Liver (tissue), 9 donors: Measurements from ENCODE around the gene CYSRT1. TPM values are rescaled to one million over a fixed set of nuclear protein-coding genes. Genes with fewer than 3 reads are reported as not detected.

Source experiments
- DNase-seq: peaks from one replicate; pipeline ENCODE4 v3.0.0-alpha.2; 2017; ENCODE audit warnings: low spot score
- H3K27ac ChIP-seq, 2 donors: one replicate each; pipeline ENCODE4 v1.7.0; 2013; ENCODE audit warnings: inconsistent platforms in 2 of 2, low read length in 2 of 2, control low read depth in 1 of 2, low read depth in 1 of 2, mild to moderate bottlenecking in 1 of 2
- H3K27me3 ChIP-seq, 4 donors: one replicate each; pipeline versions ENCODE4 v1.6.1 to v1.7.0; 2013; ENCODE audit warnings: low read length in 3 of 4, inconsistent platforms in 1 of 4, mild to moderate bottlenecking in 1 of 4, moderate library complexity in 1 of 4; ENCODE audit not compliant: control insufficient read depth in 4 of 4, insufficient read depth in 4 of 4
- H3K36me3 ChIP-seq, 4 donors: one replicate each; pipeline versions ENCODE4 v1.6.1 to v1.7.0; 2013; ENCODE audit warnings: low read length in 3 of 4, mild to moderate bottlenecking in 3 of 4, low read depth in 1 of 4, moderate library complexity in 1 of 4; ENCODE audit not compliant: control insufficient read depth in 4 of 4, insufficient read depth in 3 of 4
- H3K4me1 ChIP-seq, 4 donors: one replicate each; pipeline versions ENCODE4 v1.6.1 to v1.7.0; 2013; ENCODE audit warnings: low read length in 3 of 4, mild to moderate bottlenecking in 3 of 4, moderate library complexity in 1 of 4; ENCODE audit not compliant: control insufficient read depth in 4 of 4, insufficient read depth in 4 of 4
- H3K4me3 ChIP-seq, 3 donors: one replicate each; pipeline versions ENCODE4 v1.6.1 to v1.7.0; 2013; ENCODE audit warnings: low read length in 3 of 3, control low read depth in 1 of 3, low read depth in 1 of 3, mild to moderate bottlenecking in 1 of 3
- H3K9ac ChIP-seq, 2 donors: one replicate each; pipeline ENCODE4 v1.7.0; 2013; ENCODE audit warnings: low read length in 2 of 2, mild to moderate bottlenecking in 2 of 2, moderate library complexity in 2 of 2, control low read depth in 1 of 2, low read depth in 1 of 2
- H3K9me3 ChIP-seq, 4 donors: one replicate each; pipeline versions ENCODE4 v1.6.1 to v1.7.0; 2013; ENCODE audit warnings: low read length in 3 of 4; ENCODE audit not compliant: control insufficient read depth in 4 of 4
- ATF3 ChIP-seq: IDR thresholded peaks from 2 replicates; pipeline ENCODE4 v1.6.1; 2016; ENCODE audit warnings: antibody characterized with exemption
- CTCF ChIP-seq: fragments of 150-350 bp; IDR thresholded peaks from 2 replicates; pipeline ENCODE4 v1.5.1; 2017; ENCODE audit warnings: improper control_type of control experiment, low read depth, low read length; ENCODE audit not compliant: missing input control
- EGR1 ChIP-seq, 2 donors: IDR thresholded peaks; 2 replicates each; pipeline ENCODE4 v1.6.1; 2016 to 2018; ENCODE audit warnings: antibody characterized with exemption in 2 of 2, low read depth in 2 of 2
- FOXA1 ChIP-seq: IDR thresholded peaks from 2 replicates; pipeline ENCODE4 v1.6.1; 2016; ENCODE audit warnings: antibody characterized with exemption
- FOXA2 ChIP-seq: IDR thresholded peaks from 2 replicates; pipeline ENCODE4 v1.6.1; 2016; ENCODE audit warnings: antibody characterized with exemption
- GABPA ChIP-seq, 2 donors: IDR thresholded peaks in 1 of 2; conservative IDR thresholded peaks in 1 of 2; 2 replicates each; pipeline ENCODE4 v1.6.1; 2016; ENCODE audit warnings: antibody characterized with exemption in 2 of 2, mild to moderate bottlenecking in 1 of 2, moderate library complexity in 1 of 2
- HNF4A ChIP-seq, 2 donors: conservative IDR thresholded peaks; 2 replicates each; pipeline ENCODE4 v1.6.1; 2016; ENCODE audit warnings: antibody characterized with exemption in 2 of 2, mild to moderate bottlenecking in 2 of 2
- HNF4G ChIP-seq: IDR thresholded peaks from 2 replicates; pipeline ENCODE4 v1.6.1; 2016; ENCODE audit warnings: antibody characterized with exemption
- JUND ChIP-seq, 2 donors: IDR thresholded peaks; 2 replicates each; pipeline ENCODE4 v1.6.1; 2016; ENCODE audit warnings: antibody characterized with exemption in 2 of 2
- MAX ChIP-seq: IDR thresholded peaks from 2 replicates; pipeline ENCODE4 v1.6.1; 2016; ENCODE audit warnings: antibody characterized with exemption
- NR2F2 ChIP-seq: IDR thresholded peaks from 2 replicates; pipeline ENCODE4 v1.6.1; 2016; ENCODE audit warnings: antibody characterized with exemption
- RAD21 ChIP-seq, 2 donors: IDR thresholded peaks; 2 replicates each; pipeline ENCODE4 v1.6.1; 2016; ENCODE audit warnings: antibody characterized with exemption in 2 of 2, mild to moderate bottlenecking in 2 of 2
- REST ChIP-seq: IDR thresholded peaks from 2 replicates; pipeline ENCODE4 v1.6.1; 2016; ENCODE audit warnings: antibody characterized with exemption, mild to moderate bottlenecking
- RXRA ChIP-seq, 2 donors: IDR thresholded peaks; 2 replicates each; pipeline ENCODE4 v1.6.1; 2017 to 2018; ENCODE audit warnings: antibody characterized with exemption in 2 of 2, mild to moderate bottlenecking in 1 of 2
- SP1 ChIP-seq: IDR thresholded peaks from 2 replicates; pipeline ENCODE4 v1.6.1; 2018; ENCODE audit warnings: antibody characterized with exemption, mild to moderate bottlenecking
- TAF1 ChIP-seq: conservative IDR thresholded peaks from 2 replicates; pipeline ENCODE4 v1.6.1; 2016; ENCODE audit warnings: antibody characterized with exemption, mild to moderate bottlenecking
- YY1 ChIP-seq: IDR thresholded peaks from 2 replicates; pipeline ENCODE4 v1.6.1; 2016; ENCODE audit warnings: antibody characterized with exemption, mild to moderate bottlenecking
- ZBTB33 ChIP-seq: IDR thresholded peaks from 2 replicates; pipeline ENCODE4 v1.6.1; 2016; ENCODE audit warnings: antibody characterized with exemption
- WGBS: extraction: QIAGEN DNeasy Blood & Tissue Kit; methylation state at CpG from one replicate; pipeline ENCODE4 v1.1.7; 2013; 5-methylcytosine and 5-hydroxymethylcytosine counted together
- polyA plus RNA-seq, 2 donors: library from polyadenylated mRNA; stranded (reverse) in 1 of 2; unstranded in 1 of 2; fragments of 200-250 nt in 1 of 2; fragments of >200 nt in 1 of 2; fragmentation: Nextera tagmentation in 1 of 2; extraction: Ambion mirVana in 1 of 2; gene quantifications; one replicate each; pipeline versions ENCODE4 v1.2.1 to v1.2.3, GENCODE V29; 2013 to 2015
- total RNA-seq, 2 donors: library from RNA; depleted of rRNA; stranded (reverse); fragments of >200 nt; gene quantifications; one replicate each; pipeline ENCODE4 v1.2.3, GENCODE V29; 2014
- donor health status: healthy.
- donor health status: healthy.
- donor health status: healthy.
- donor health status: healthy.
- donor health status: healthy.

Gene CYSRT1
- total and polyA plus RNA-seq, 4 donors = 0.14 to 0.50 (median 0.20) TPM

- WGBS = 97% methylated on average over 20 of the region's 20 CpGs
- peaks cover 15 to 65% (median 27%) of the 10 kb centered on the region in 4 donors for H3K36me3 ChIP-seq
Observed at GRCh38 chr9:137180491-137180890, 44.5 kb upstream of the CYSRT1 start.

More at GRCh38 chr9:137180491-137180890, 44.5 kb upstream of the CYSRT1 start:
- H3K4me3 ChIP-seq = no peak overlapping the region
- DNase-seq = no peak
- TF ChIP-seq RAD21 (IDR thresholded peaks at IDR 0.05) (no peak), HNF4A (conservative IDR thresholded peaks at IDR 0.05) (no peak), GABPA (IDR thresholded peaks at IDR 0.05 in 1 of 2, conservative IDR thresholded peaks at IDR 0.05 in 1 of 2) (no peak), CTCF (no peak), RXRA (IDR thresholded peaks at IDR 0.05) (no peak), REST (no peak), NR2F2 (no peak), SP1 (no peak), YY1 (no peak), TAF1 (no peak), FOXA1 (no peak), ATF3 (no peak), ZBTB33 (no peak), JUND (IDR thresholded peaks at IDR 0.05) (no peak), EGR1 (IDR thresholded peaks at IDR 0.05; ENCODE audit: low read depth in 2 of 2) (no peak), MAX (no peak), FOXA2 (no peak), HNF4G (no peak)
- H3K9ac ChIP-seq = no peak overlapping the region
- no peak overlapping the region for H3K27ac ChIP-seq
- no peaks in the 10 kb centered on the region for H3K4me1 ChIP-seq
- H3K9me3 ChIP-seq = no peaks in the 10 kb centered on the region
- no peaks in the 10 kb centered on the region for H3K27me3 ChIP-seq
